Posterior vena cava (tissue), 2 donors: ENCODE results near the gene SVBP. TPM values are rescaled to one million over a fixed set of nuclear protein-coding genes. Genes with fewer than 3 reads are reported as not detected.
A peak's percentile ranks its signal among the peaks of the same experiment; 100 is the strongest.
"Not testable (repeated sequence)": the region's sequence is repeated elsewhere in the genome, so short reads cannot be mapped to it uniquely, and the experiment has no call there.

Experiments
- DNase-seq: peaks from one replicate; pipeline ENCODE4 v3.0.0-alpha.2; 2020; ENCODE audit warnings: low spot score
- intact Hi-C, 2 donors: fragments of 100-400 bp; cut with DNase I; formaldehyde crosslinking; loops; one replicate each; pipeline versions ENCODE4 v1.14.1 to v1.14.2; 2022 to 2023
- long read RNA-seq, 2 donors: library from polyadenylated mRNA; unstranded; transcript quantifications; one replicate each; pipeline ENCODE4 v2.0.0, GENCODE V29; 2020 to 2021
- total RNA-seq, 2 donors: library from RNA; stranded (reverse); fragmentation: NEBNext Ultra II Directional; extraction: Animal tissue kit (Norgen Biotek cat#: 25700); gene quantifications; one replicate each; pipeline ENCODE4 v1.2.1, GENCODE V29; 2021
- donor health status: DM: yes; HTN: yes; CAD: no.
- donor health status: DM: yes; HTN: yes; CAD: no.

SVBP gene
- total RNA-seq: 10 to 100 TPM; 14.3 to 16.0 TPM
- long read RNA-seq, donor 1, transcript SVBP-201 (3 exons, 658 nt): major isoform, 7 of 7 reads
- long read RNA-seq, donor 1, partial matches to known transcripts: 0 of 7 reads
- long read RNA-seq, donor 1, other reads (novel, unspliced or antisense): 0 of 7 reads
- long read RNA-seq, donor 2, transcript SVBP-201 (3 exons, 658 nt): major isoform, 5 of 7 reads
- long read RNA-seq, donor 2, partial matches to known transcripts: 0 of 7 reads
- long read RNA-seq, donor 2, other reads (novel, unspliced or antisense): 0 of 7 reads

- DNase-seq: peak; percentile 98
- intact Hi-C loops: no loop called here
Measured at GRCh38 chr1:42816585-42817439, at the start of gene SVBP, which contains the start of gene ERMAP. SVBP (minus strand) TSS chr1:42817397; CDS start chr1:42816544, 853 bp downstream. ERMAP (plus strand) TSS chr1:42817122; CDS start chr1:42830449, 13,327 bp downstream.

DNA sequence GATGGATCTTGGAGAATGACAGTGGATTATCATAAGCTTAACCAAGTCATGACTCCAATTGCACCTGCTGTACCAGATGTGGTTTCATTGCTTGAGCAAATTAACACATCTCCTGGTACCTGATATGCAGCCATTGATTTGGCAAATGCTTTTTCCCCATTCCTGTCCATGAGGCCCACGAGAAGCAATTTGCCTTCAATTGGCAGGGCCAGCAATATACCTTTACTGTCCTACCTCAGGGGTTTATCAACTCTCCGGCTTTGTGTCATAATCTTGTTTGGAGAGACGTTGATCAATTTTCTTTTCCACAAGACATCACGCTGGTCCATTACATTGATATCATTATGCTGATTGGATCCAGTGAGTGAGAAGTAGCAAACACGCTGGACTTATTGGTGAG is 49.4 kb upstream of the SVBP start:
- intact Hi-C loops: no loop called here

GRCh38 chr1:42861014-42861399 is 43.8 kb upstream of the SVBP start:
- DNase-seq: no peak
- intact Hi-C loops: no loop called here

More for the DNA sequence above, 49.4 kb upstream of the SVBP start:
- DNase-seq: no peak

DNA sequence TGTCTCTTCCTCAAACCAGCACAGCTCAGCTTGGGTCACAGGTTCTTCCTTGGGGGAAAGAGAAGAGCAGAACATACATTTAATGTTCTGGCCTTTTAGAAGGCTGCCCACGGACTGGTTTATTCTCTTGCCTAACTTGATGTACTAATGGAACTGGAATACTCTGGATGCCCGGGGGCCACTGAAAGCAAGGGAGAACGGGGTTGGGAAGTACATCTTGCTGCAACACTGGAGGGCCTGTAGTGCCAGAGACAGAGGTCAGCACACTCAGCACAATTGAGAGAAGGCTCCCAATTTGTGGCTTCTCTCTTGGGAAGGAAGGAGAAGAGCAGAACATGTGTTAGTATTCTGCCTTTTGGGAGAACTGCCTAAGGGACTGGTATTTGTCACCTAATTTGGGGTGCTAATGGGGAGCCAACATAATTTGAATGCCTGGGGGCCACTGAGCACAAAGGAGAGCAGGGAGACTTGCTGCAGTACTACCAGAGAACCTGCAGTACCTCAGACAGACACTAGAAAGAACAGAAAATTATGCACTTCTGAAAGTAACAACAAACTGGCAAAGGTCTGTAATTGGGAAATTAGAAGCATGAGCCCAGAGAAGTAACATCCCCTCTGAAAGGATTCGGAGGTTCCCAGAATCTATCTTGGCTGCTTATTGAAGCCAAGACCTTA is 43.3 kb upstream of the SVBP start:
- no peak for DNase-seq
- intact Hi-C loops: no loop called here

DNA sequence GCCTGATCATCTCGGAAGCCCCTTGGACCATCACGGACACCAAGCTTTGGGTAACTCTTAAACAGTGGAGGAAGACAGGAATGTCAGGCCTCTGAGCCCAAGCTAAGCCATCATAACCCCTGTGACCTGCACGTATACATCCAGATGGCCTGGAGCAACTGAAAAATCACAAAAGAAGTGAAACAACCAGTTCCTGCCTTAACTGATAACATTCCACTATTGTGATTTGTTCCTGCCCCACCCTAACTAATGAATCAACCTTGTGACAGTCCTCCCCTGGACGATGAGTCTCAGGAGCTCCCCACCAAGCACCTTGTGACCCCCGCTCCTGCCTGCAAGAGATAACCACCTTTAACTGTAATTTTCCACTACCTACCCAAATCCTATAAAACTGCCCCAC is 42.2 kb upstream of the SVBP start:
- DNase-seq, intact Hi-C loops: not testable (repeated sequence)

DNA sequence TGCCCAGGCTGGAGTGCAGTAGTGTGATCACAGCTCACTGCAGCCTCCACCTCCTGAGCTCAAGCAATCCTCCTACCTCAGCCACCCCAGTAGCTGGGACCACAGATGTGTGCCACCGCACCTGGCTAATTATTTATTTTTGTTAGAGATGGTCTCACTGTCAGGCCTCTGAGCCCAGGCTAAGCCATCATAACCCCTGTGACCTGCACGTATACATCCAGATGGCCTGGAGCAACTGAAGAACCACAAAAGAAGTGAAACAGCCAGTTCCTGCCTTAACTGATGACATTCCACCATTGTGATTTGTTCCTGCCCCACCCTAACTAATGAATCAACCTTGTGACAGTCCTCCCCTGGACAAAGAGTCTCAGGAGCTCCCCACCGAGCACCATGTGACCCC is 39.4 kb upstream of the SVBP start:
- intact Hi-C loops, DNase-seq: not testable (repeated sequence)

- intact Hi-C loops: no loop called here
- no peak for DNase-seq
Measured at GRCh38 chr1:42853116-42853884, 36.1 kb upstream of the SVBP start.

GRCh38 chr1:42852608-42852980 is 35.4 kb upstream of the SVBP start:
- intact Hi-C loops: no loop called here
- no peak for DNase-seq

- intact Hi-C loops: no loop called here
- no peak for DNase-seq
Measured at GRCh38 chr1:42851960-42852607, 34.9 kb upstream of the SVBP start.

- intact Hi-C loops: no loop called here
- no peak for DNase-seq
Measured at GRCh38 chr1:42851420-42851819, 34.2 kb upstream of the SVBP start.

- no peak for DNase-seq
- intact Hi-C loops: loop anchor here in 1 of 2 donors (5.0 kb wide), 1 partner anchor 83 kb away; the partner anchor contains the start of genes C1orf50 and P3H1
Measured at GRCh38 chr1:42849944-42850343, 32.7 kb upstream of the SVBP start.

DNA sequence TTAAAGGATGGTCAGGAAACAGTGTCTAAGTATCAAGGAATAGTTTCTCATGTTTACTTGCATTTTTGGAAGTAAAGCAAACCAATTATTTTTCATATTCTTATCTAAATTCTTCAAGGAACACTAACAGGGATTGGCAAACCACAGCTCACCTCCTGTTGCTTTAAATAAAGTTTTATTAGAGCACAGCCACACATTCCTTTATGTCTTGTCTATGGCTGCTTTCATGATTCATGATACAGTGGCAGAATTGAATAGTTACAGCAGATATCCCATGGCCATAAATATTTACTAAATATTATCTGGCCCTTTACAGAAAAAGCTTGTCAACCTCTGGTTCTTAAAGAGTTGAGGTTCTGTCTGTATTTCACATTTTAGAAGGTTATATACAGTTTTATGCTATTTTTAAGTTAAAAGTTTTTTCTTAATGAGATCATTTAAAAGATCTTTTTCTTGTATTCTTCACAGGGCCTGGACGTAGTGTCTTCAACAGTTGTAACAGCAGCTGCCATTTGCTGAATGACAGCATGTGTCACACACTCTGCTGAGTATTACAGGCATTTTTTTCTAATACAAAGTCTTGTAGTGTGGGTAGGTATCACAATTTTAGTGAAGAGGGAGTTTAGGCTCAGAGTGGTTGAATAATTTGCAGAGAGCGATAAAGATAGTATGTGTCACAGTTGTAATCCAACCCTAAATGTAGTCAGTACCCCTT is 31.8 kb upstream of the SVBP start:
- intact Hi-C loops: loop anchor here in 1 of 2 donors (5.0 kb wide), 1 partner anchor 82 kb away; the partner anchor contains the start of genes C1orf50 and P3H1
- DNase-seq: no peak

DNA sequence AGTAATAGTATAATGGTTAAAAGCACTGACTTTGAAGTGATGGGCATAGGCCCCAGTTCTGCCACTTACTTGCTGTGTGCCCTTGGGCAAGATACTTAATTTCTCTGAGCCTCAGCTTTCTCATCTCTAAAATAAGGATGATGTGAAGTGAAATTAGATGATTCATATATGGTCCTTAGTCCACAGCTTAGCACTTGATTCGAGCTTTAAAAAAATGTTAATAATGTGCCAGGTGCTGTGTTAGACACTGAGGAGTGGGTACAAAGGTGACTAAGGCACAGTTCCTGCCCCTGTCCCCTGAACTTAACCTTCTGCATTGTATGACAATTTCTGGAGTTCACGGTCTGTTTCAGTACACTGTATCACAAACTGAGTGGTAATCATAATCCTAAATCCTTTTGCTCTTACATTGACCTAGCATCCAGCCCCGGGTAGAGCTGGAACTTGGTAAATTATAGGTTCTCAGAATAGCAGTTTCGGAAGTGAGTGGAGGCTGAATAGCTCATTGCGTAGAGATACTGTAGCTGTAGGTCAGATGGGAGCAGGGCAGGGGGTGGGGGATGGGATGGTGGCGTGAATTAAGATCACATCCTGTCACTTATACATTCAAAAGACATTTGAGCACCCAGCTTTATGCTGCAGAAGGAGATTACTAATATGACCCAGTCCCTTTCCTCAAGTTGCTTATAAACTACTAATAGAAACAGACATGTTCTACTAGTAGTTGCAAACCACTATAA is 30.7 kb upstream of the SVBP start:
- DNase-seq: no peak
- intact Hi-C loops: loop anchor here in 1 of 2 donors (5.0 kb wide), 1 partner anchor 81 kb away; the partner anchor contains the start of genes C1orf50 and P3H1

- no peak for DNase-seq
- intact Hi-C loops: loop anchor here in 1 of 2 donors (5.0 kb wide), 1 partner anchor 80 kb away; the partner anchor contains the start of genes C1orf50 and P3H1
Measured at GRCh38 chr1:42847111-42847595, 30.0 kb upstream of the SVBP start.

- DNase-seq: peak; percentile 97
- intact Hi-C loops: loop anchor here in 1 of 2 donors (5.0 kb wide), 1 partner anchor 79 kb away; the partner anchor contains the start of genes C1orf50 and P3H1
Measured at GRCh38 chr1:42846257-42847110, 29.3 kb upstream of the SVBP start, which contains the start of gene ZNF691. ZNF691 (plus strand) TSS chr1:42846613; CDS start chr1:42849659, 3,046 bp downstream.

GRCh38 chr1:42845866-42846256 is 28.7 kb upstream of the SVBP start:
- DNase-seq: no peak
- intact Hi-C loops: loop anchor here in 1 of 2 donors (5.0 kb wide), 1 partner anchor 79 kb away; the partner anchor contains the start of genes C1orf50 and P3H1
